H1 (cell line): ENCODE results near the gene PABPN1. TPM values are rescaled to one million over a fixed set of nuclear protein-coding genes. Genes with fewer than 3 reads are reported as not detected.

Source experiments
- KDM1A ChIP-seq: fragments of 200-600, 300-600 bp; sonication (generic); IDR thresholded peaks from 2 replicates; pipeline ENCODE4 v1.7.1; 2016; ENCODE audit warnings: mild to moderate bottlenecking, low read length, borderline replicate concordance
- polyA plus RNA-seq, 7 experiments: library from polyadenylated mRNA; depleted of rRNA in 3 of 7; stranded (reverse) in 5 of 7; unstranded in 2 of 7; fragments of >200 nt in 5 of 7; fragments of 200-250 nt in 2 of 7; gene quantifications; 1 replicate in 5 of 7; 2 replicates in 1 of 7; 4 replicates in 1 of 7; pipeline versions ENCODE4 v1.2.1 to v1.2.3, GENCODE V29; 2011 to 2013; ENCODE audit warnings: missing spikeins in 2 of 7, mixed read lengths in 2 of 7
- total RNA-seq: library from RNA; stranded (reverse); fragmentation: NEBNext Ultra II Directional; extraction: Animal tissue kit (Norgen Biotek cat#: 25700); gene quantifications from 2 replicates; pipeline ENCODE4 v1.2.1, GENCODE V29; 2021

The PABPN1 gene
- total and polyA plus RNA-seq, 2 of the 8 experiments (the other 6 are each of a cell fraction or from before 2014, with no cell fraction given), result 300 to 331 TPM

- no peak for TF ChIP-seq KDM1A
Measured at GRCh38 chr14:23297611-23298277, 23.5 kb upstream of the PABPN1 start (continued).
